GM23248 (cell line): ENCODE data around the gene ZNF548. TPM values are rescaled to one million over a fixed set of nuclear protein-coding genes. Genes with fewer than 3 reads are reported as not detected.

ENCODE experiments used
- DNase-seq: peaks from one replicate; pipeline ENCODE4 v3.0.0-alpha.2; 2015
- H2AFZ ChIP-seq: fragments of 200-600 bp; sonication (generic); 2 replicates; pipeline ENCODE4 v1.6.1; 2016; ENCODE audit warnings: antibody characterized with exemption
- H3F3A ChIP-seq: fragments of 200-600 bp; sonication (generic); 2 replicates; pipeline ENCODE4 v1.6.1; 2016; ENCODE audit warnings: mild to moderate bottlenecking, antibody characterized with exemption, mixed run types; ENCODE audit not compliant: insufficient read depth
- H3K27ac ChIP-seq: fragments of 200-600 bp; sonication (generic); 2 replicates; pipeline ENCODE4 v1.5.1; 2016; ENCODE audit warnings: mild to moderate bottlenecking
- H3K27me3 ChIP-seq: fragments of 200-600 bp; sonication (generic); replicated peaks from 2 replicates; pipeline ENCODE4 v1.6.1; 2016; ENCODE audit warnings: mild to moderate bottlenecking; ENCODE audit not compliant: insufficient read depth
- H3K36me3 ChIP-seq: fragments of 200-600 bp; sonication (generic); 2 replicates; pipeline ENCODE4 v1.6.1; 2016; ENCODE audit warnings: low read depth, mild to moderate bottlenecking
- H3K4me1 ChIP-seq: fragments of 200-600 bp; sonication (generic); 2 replicates; pipeline ENCODE4 v1.6.1; 2016; ENCODE audit warnings: mild to moderate bottlenecking; ENCODE audit not compliant: insufficient read depth
- H3K4me2 ChIP-seq: fragments of 200-600 bp; sonication (generic); one replicate; pipeline ENCODE4 v1.6.1; 2016; ENCODE audit warnings: mild to moderate bottlenecking; ENCODE audit not compliant: unreplicated experiment
- H3K4me3 ChIP-seq: fragments of 200-600 bp; sonication (generic); 2 replicates; pipeline ENCODE4 v1.5.1; 2016; ENCODE audit warnings: mild to moderate bottlenecking
- H3K79me2 ChIP-seq: fragments of 200-600 bp; sonication (generic); 2 replicates; pipeline ENCODE4 v1.6.1; 2016; ENCODE audit warnings: mild to moderate bottlenecking; ENCODE audit not compliant: insufficient read depth
- H3K9ac ChIP-seq: fragments of 200-600 bp; sonication (generic); 2 replicates; pipeline ENCODE4 v1.6.1; 2016; ENCODE audit warnings: mild to moderate bottlenecking
- H3K9me2 ChIP-seq: fragments of 200-600 bp; sonication (generic); 2 replicates; pipeline ENCODE4 v1.6.1; 2016; ENCODE audit warnings: mixed run types, mild to moderate bottlenecking, moderate library complexity; ENCODE audit not compliant: insufficient read depth
- H3K9me3 ChIP-seq: fragments of 200-600 bp; sonication (generic); one replicate; pipeline ENCODE4 v1.6.1; 2017; ENCODE audit warnings: low read depth
- H4K20me1 ChIP-seq: fragments of 200-600 bp; sonication (generic); 2 replicates; pipeline ENCODE4 v1.6.0; 2016; ENCODE audit not compliant: insufficient read depth
- EZH2 ChIP-seq: fragments of 200-600 bp; sonication (generic); IDR thresholded peaks from 2 replicates; pipeline ENCODE4 v1.6.1; 2018; ENCODE audit warnings: antibody characterized with exemption, mild to moderate bottlenecking; ENCODE audit not compliant: insufficient read depth, poor library complexity, severe bottlenecking
- EZH2phosphoT487 ChIP-seq: fragments of 200-600 bp; sonication (generic); IDR thresholded peaks from 2 replicates; pipeline ENCODE4 v1.6.1; 2018; ENCODE audit warnings: antibody characterized with exemption, moderate library complexity, mild to moderate bottlenecking, low read depth; ENCODE audit not compliant: insufficient read depth
- WGBS, 2 experiments: methylation state at CpG; one replicate each; pipeline ENCODE4 v1.1.6; 2015 to 2017; ENCODE audit warnings: low lambda C conversion rate in 2 of 2, low coverage in 1 of 2; ENCODE audit errors: missing lambda C conversion rate in 2 of 2; 5-methylcytosine and 5-hydroxymethylcytosine counted together
- in situ Hi-C: fragments of 300-500 bp; cut with MboI; formaldehyde crosslinking; loops from 2 replicates; pipeline ENCODE4 v1.15.0; 2020
- polyA plus RNA-seq: library from polyadenylated mRNA; unstranded; fragments of >200 nt; fragmentation: Nextera tagmentation; extraction: Ambion mirVana; gene quantifications from 2 replicates; pipeline ENCODE4 v1.2.1, GENCODE V29; 2016
- total RNA-seq: library from RNA; depleted of rRNA; stranded (reverse); fragments of >200 nt; shearing (Covaris generic); gene quantifications from 2 replicates; pipeline ENCODE4 v1.2.3, GENCODE V29; 2014

The ZNF548 gene
- total and polyA plus RNA-seq, 2 experiments from 2014 or later = 6.9 to 20.3 TPM

GRCh38 chr19:57403737-57404563 lies 14.3 kb downstream of the ZNF548 start:
- H3K36me3 ChIP-seq = peaks cover 5% of the 10 kb centered on the region; the same call in 1 of the 2 replicates
- no peaks in the 10 kb centered on the region for H3K27me3 ChIP-seq
- no peak overlapping the region for H3K27ac ChIP-seq
- 97 to 98% methylated on average over 9 of the region's 9 CpGs for WGBS, 2 experiments
- no peaks in the 10 kb centered on the region for H3K9me3 ChIP-seq
- H3K9me2 ChIP-seq = no peaks in the 10 kb centered on the region
- DNase-seq = no peak
- H3K4me1 ChIP-seq = no peaks in the 10 kb centered on the region
- peaks cover 14% of the 10 kb centered on the region; the same call in 1 of the 2 replicates for H3K79me2 ChIP-seq
- in situ Hi-C loops = no loop called here
- TF ChIP-seq EZH2 = no peak
- no peak for TF ChIP-seq EZH2phosphoT487
- no peaks in the 10 kb centered on the region for H4K20me1 ChIP-seq
- H3K4me3 ChIP-seq = no peak overlapping the region
- H3K4me2 ChIP-seq = no peak overlapping the region
- no peaks in the 10 kb centered on the region for H3F3A ChIP-seq
- H2AFZ ChIP-seq = no peak overlapping the region
- H3K9ac ChIP-seq = no peak overlapping the region

- H3K27ac ChIP-seq = no peak overlapping the region
- H3F3A ChIP-seq = peaks cover 14% of the 10 kb centered on the region; the same call in 1 of the 2 replicates
- H3K4me3 ChIP-seq = no peak overlapping the region
- H3K9ac ChIP-seq = no peak overlapping the region
- WGBS, 2 experiments = 14 to 19% methylated on average over 8 of the region's 8 CpGs
- peaks cover 12% of the 10 kb centered on the region for H3K79me2 ChIP-seq
- no peaks in the 10 kb centered on the region for H3K9me3 ChIP-seq
- in situ Hi-C loops = no loop called here
- H2AFZ ChIP-seq = no peak overlapping the region
- H3K27me3 ChIP-seq = no peaks in the 10 kb centered on the region
- no peaks in the 10 kb centered on the region for H3K9me2 ChIP-seq
- H3K4me1 ChIP-seq = no peaks in the 10 kb centered on the region
- H3K36me3 ChIP-seq = no peaks in the 10 kb centered on the region
- TF ChIP-seq EZH2 = no peak
- no peak for TF ChIP-seq EZH2phosphoT487
- no peaks in the 10 kb centered on the region for H4K20me1 ChIP-seq
- H3K4me2 ChIP-seq = no peak overlapping the region
- peak; percentile 80 for DNase-seq
These were observed 17.0 kb downstream of the ZNF548 start for GRCh38 chr19:57406516-57407123.

GRCh38 chr19:57410877-57411671 lies 21.4 kb downstream of the ZNF548 start, which contains the start of gene ZNF17:
TSS of gene ZNF17 (plus strand) at chr19:57411161. CDS start at chr19:57413616, 2,455 bp downstream.
- TF ChIP-seq EZH2phosphoT487 = no peak
- H3K9me2 ChIP-seq = no peaks in the 10 kb centered on the region
- H3F3A ChIP-seq = peaks cover 14% of the 10 kb centered on the region; the same call in 1 of the 2 replicates
- peak within 1 kb of the TSS; percentile 14 for H3K27ac ChIP-seq
- DNase-seq = peak; percentile 99
- in situ Hi-C loops = no loop called here
- peaks cover 7% of the 10 kb centered on the region; the same call in 1 of the 2 replicates for H3K4me1 ChIP-seq
- peak within 1 kb of the TSS; percentile 90 for H2AFZ ChIP-seq
- peaks cover 57% of the 10 kb centered on the region for H3K79me2 ChIP-seq
- H3K9ac ChIP-seq = peak within 1 kb of the TSS; percentile 87
- peak within 1 kb of the TSS; percentile 79 for H3K4me2 ChIP-seq
- WGBS, 2 experiments = 1% methylated on average over 55 of the region's 55 CpGs
- peak within 1 kb of the TSS; percentile 93 for H3K4me3 ChIP-seq
- H3K36me3 ChIP-seq = no peaks in the 10 kb centered on the region
- no peaks in the 10 kb centered on the region for H3K9me3 ChIP-seq
- no peaks in the 10 kb centered on the region for H4K20me1 ChIP-seq
- no peaks in the 10 kb centered on the region for H3K27me3 ChIP-seq

- H3K36me3 ChIP-seq = peaks cover 31% of the 10 kb centered on the region
- no peak for TF ChIP-seq EZH2phosphoT487
These were observed 29.8 kb downstream of the ZNF548 start for GRCh38 chr19:57419439-57419838.

More at GRCh38 chr19:57419439-57419838, 29.8 kb downstream of the ZNF548 start:
- Histone ChIP-seq H3K9me3 (no peaks in the 10 kb centered on the region), H3K4me2 (no peak overlapping the region), H2AFZ (no peak overlapping the region), H3K79me2 (peaks cover 60% of the 10 kb centered on the region), H3K4me3 (no peak overlapping the region), H3K9ac (no peak overlapping the region), H3F3A (peaks cover 12% of the 10 kb centered on the region; the same call in 1 of the 2 replicates), H3K4me1 (no peaks in the 10 kb centered on the region), H3K9me2 (no peaks in the 10 kb centered on the region), H3K27me3 (no peaks in the 10 kb centered on the region), H3K27ac (no peak overlapping the region), H4K20me1 (no peaks in the 10 kb centered on the region)
- WGBS, 2 experiments = 96 to 100% methylated on average over 4 of the region's 4 CpGs
- DNase-seq = no peak
- in situ Hi-C loops = no loop called here
